Kidney (tissue), 14 donors: ENCODE measurements around the gene ADA. TPM values are rescaled to one million over a fixed set of nuclear protein-coding genes. Genes with fewer than 3 reads are reported as not detected.

ENCODE experiments used
- DNase-seq, 5 donors: peaks; one replicate each; pipeline ENCODE4 v3.0.0-alpha.2; 2013 to 2020
- FAIRE-seq: peaks from 2 replicates; lab custom pipeline; 2012; peaks lifted over from hg19 to GRCh38; lab: Jason Lieb, UNC
- H3K27ac ChIP-seq, 2 donors: one replicate each; pipeline ENCODE4 v1.7.0; 2013; ENCODE audit warnings: low read depth in 2 of 2, low read length in 2 of 2, inconsistent platforms in 1 of 2
- H3K27me3 ChIP-seq: one replicate; pipeline ENCODE4 v1.7.1; 2013; ENCODE audit warnings: low read length, inconsistent platforms; ENCODE audit not compliant: control insufficient read depth, insufficient read depth
- H3K36me3 ChIP-seq, 3 donors: one replicate each; pipeline versions ENCODE4 v1.7.0 to v1.7.1; 2013; ENCODE audit warnings: low read length in 3 of 3, control low read depth in 1 of 3, inconsistent platforms in 1 of 3; ENCODE audit not compliant: insufficient read depth in 3 of 3, control insufficient read depth in 2 of 3
- H3K4me1 ChIP-seq, 3 donors: one replicate each; pipeline versions ENCODE4 v1.7.0 to v1.7.1; 2013; ENCODE audit warnings: low read length in 3 of 3, inconsistent platforms in 1 of 3, low read depth in 1 of 3; ENCODE audit not compliant: control insufficient read depth in 2 of 3, insufficient read depth in 2 of 3
- H3K4me3 ChIP-seq, 3 donors: one replicate each; pipeline versions ENCODE4 v1.7.0 to v1.8.1; 2013; ENCODE audit warnings: low read length in 3 of 3, control low read depth in 1 of 3, inconsistent platforms in 1 of 3
- H3K9ac ChIP-seq, 3 donors: one replicate each; pipeline versions ENCODE4 v1.7.0 to v1.7.1; 2013; ENCODE audit warnings: low read length in 3 of 3, control low read depth in 1 of 3, inconsistent platforms in 1 of 3
- H3K9me3 ChIP-seq, 3 donors: one replicate each; pipeline versions ENCODE4 v1.7.0 to v1.7.1; 2013; ENCODE audit warnings: low read length in 3 of 3, control low read depth in 1 of 3, inconsistent platforms in 1 of 3; ENCODE audit not compliant: control insufficient read depth in 2 of 3, insufficient read depth in 1 of 3
- CTCF ChIP-seq: IDR thresholded peaks from 3 replicates; pipeline ENCODE4 v1.5.1; 2012; ENCODE audit warnings: mild to moderate bottlenecking, moderate library complexity, borderline replicate concordance; ENCODE audit not compliant: insufficient read depth; ENCODE audit errors: extremely low read depth
- intact Hi-C: fragments of 100-400 bp; cut with DNase I; formaldehyde crosslinking; loops from one replicate; pipeline ENCODE4 v1.11.1; 2022
- polyA plus RNA-seq: library from polyadenylated mRNA; stranded (reverse); fragments of 350-450 nt; fragmentation: Illumina TruSeq; extraction: RNeasy Lipid Tissue Mini Kit (QIAGEN cat#74804); gene quantifications from one replicate; pipeline ENCODE4 v1.2.3, GENCODE V29; 2014; ENCODE audit warnings: low read depth, low replicate concordance; ENCODE audit not compliant: insufficient read depth
- total RNA-seq: library from RNA; stranded (reverse); fragmentation: NEBNext Ultra II Directional; extraction: Animal tissue kit (Norgen Biotek cat#: 25700); gene quantifications from one replicate; pipeline ENCODE4 v1.2.1, GENCODE V29; 2021
- donor health status: control.
- donor health status: control.
- donor health status: control.
- donor health status: control.
- donor health status: control.
- donor health status: DM: yes; HTN: yes; CAD: no.
- donor health status: Normal renal cell carcinoma (clear cell type).

The ADA gene
- total and polyA plus RNA-seq, 2 donors from 2014 or later: 3.1 to 6.5 TPM

- H3K4me3 ChIP-seq: no peak overlapping the region
- peaks cover 0 to 10% (median 0%) of the 10 kb centered on the region in 3 donors for H3K4me1 ChIP-seq
- no peak overlapping the region for H3K9ac ChIP-seq
- no peak for TF ChIP-seq CTCF
- no peak overlapping the region for H3K27ac ChIP-seq
- no peaks in the 10 kb centered on the region for H3K9me3 ChIP-seq
- FAIRE-seq (no peak), DNase-seq (no peak)
- intact Hi-C loops: no loop called here
- H3K36me3 ChIP-seq: peaks cover 0 to 13% (median 12%) of the 10 kb centered on the region in 3 donors
- no peaks in the 10 kb centered on the region for H3K27me3 ChIP-seq
Measured at GRCh38 chr20:44593751-44594150, 57.7 kb downstream of the ADA start.

- DNase-seq (no peak), FAIRE-seq (no peak)
- intact Hi-C loops: no loop called here
- H3K4me1 ChIP-seq: no peaks in the 10 kb centered on the region
- no peak overlapping the region for H3K9ac ChIP-seq
- no peaks in the 10 kb centered on the region for H3K27me3 ChIP-seq
- no peak overlapping the region for H3K27ac ChIP-seq
- H3K36me3 ChIP-seq: peaks cover 0 to 13% (median 12%) of the 10 kb centered on the region in 3 donors
- TF ChIP-seq CTCF: no peak
- no peak overlapping the region for H3K4me3 ChIP-seq
- no peaks in the 10 kb centered on the region for H3K9me3 ChIP-seq
Measured at GRCh38 chr20:44592366-44592765, 59.1 kb downstream of the ADA start.

- intact Hi-C loops: no loop called here
- Histone ChIP-seq H3K9ac (no peak overlapping the region), H3K27me3 (no peaks in the 10 kb centered on the region), H3K4me1 (peaks cover 0 to 4% (median 0%) of the 10 kb centered on the region in 3 donors), H3K4me3 (no peak overlapping the region), H3K27ac (no peak overlapping the region), H3K36me3 (peaks cover 0 to 13% (median 12%) of the 10 kb centered on the region in 3 donors), H3K9me3 (no peaks in the 10 kb centered on the region)
- TF ChIP-seq CTCF: no peak
- FAIRE-seq: no peak
- no peak for DNase-seq
Measured at GRCh38 chr20:44590980-44591778, 60.3 kb downstream of the ADA start.
